HG03095 (cell line): ENCODE data around the gene TIGD7.
"Not testable (repeated sequence)": the region's sequence is repeated elsewhere in the genome, so short reads cannot be mapped to it uniquely, and the experiment has no call there.

Source experiments
- ATAC-seq: cut with Tn5 transposase; IDR thresholded peaks from one replicate; pipeline ENCODE4 v1.9.1; 2021; ENCODE audit warnings: moderate library complexity; ENCODE audit not compliant: unreplicated experiment

Gene TIGD7

GRCh38 chr16:3282730-3283542, 22.3 kb downstream of the TIGD7 start, which contains the start of gene ZNF263:
TSS of gene ZNF263 (plus strand) at chr16:3283491. CDS start at chr16:3283819, 328 bp downstream.
- ATAC-seq = peak; percentile 76

GRCh38 chr16:3282103-3282729, 23.0 kb downstream of the TIGD7 start:
- peak; percentile 9 for ATAC-seq

- ATAC-seq = no peak
Observed at GRCh38 chr16:3281222-3281820, 23.9 kb downstream of the TIGD7 start.

GRCh38 chr16:3276679-3277078, 28.6 kb downstream of the TIGD7 start:
- ATAC-seq = no peak

- ATAC-seq = no peak
Observed at GRCh38 chr16:3274947-3275346, 30.3 kb downstream of the TIGD7 start.

GRCh38 chr16:3274490-3274889, 30.7 kb downstream of the TIGD7 start:
- ATAC-seq = no peak

GRCh38 chr16:3271281-3271680, 33.9 kb downstream of the TIGD7 start:
- ATAC-seq = not testable (repeated sequence)

GRCh38 chr16:3270718-3271117, 34.5 kb downstream of the TIGD7 start:
- ATAC-seq = not testable (repeated sequence)

GRCh38 chr16:3268294-3268693, 36.9 kb downstream of the TIGD7 start:
- ATAC-seq = no peak

- ATAC-seq = no peak
Observed at GRCh38 chr16:3266873-3267537, 38.2 kb downstream of the TIGD7 start.

- ATAC-seq = peak; percentile 88
Observed at GRCh38 chr16:3264137-3265036, 40.8 kb downstream of the TIGD7 start.

- ATAC-seq = no peak
Observed at GRCh38 chr16:3262517-3262916, 42.7 kb downstream of the TIGD7 start.

- no peak for ATAC-seq
Observed at GRCh38 chr16:3259836-3260235, 45.4 kb downstream of the TIGD7 start.

- ATAC-seq = no peak
Observed at GRCh38 chr16:3256866-3257465, 48.3 kb downstream of the TIGD7 start.

GRCh38 chr16:3256146-3256865, 48.9 kb downstream of the TIGD7 start, which contains the start of gene MEFV:
TSS of gene MEFV (minus strand) at chr16:3256633. CDS start at chr16:3256587, 46 bp downstream.
- no peak for ATAC-seq

- no peak for ATAC-seq
Observed at GRCh38 chr16:3254309-3254708, 50.9 kb downstream of the TIGD7 start.

- no peak for ATAC-seq
Observed at GRCh38 chr16:3252967-3253366, 52.3 kb downstream of the TIGD7 start.

GRCh38 chr16:3249451-3249850, 55.8 kb downstream of the TIGD7 start:
- no peak for ATAC-seq

GRCh38 chr16:3249020-3249419, 56.2 kb downstream of the TIGD7 start:
- no peak for ATAC-seq
